ENCODE results near the gene IL6R. TPM values are rescaled to one million over a fixed set of nuclear protein-coding genes. Genes with fewer than 3 reads are reported as not detected.

IL6R gene
- total and polyA plus RNA-seq, 8 donors = 4.5 to 65.3 (median 5.7) TPM

DNA sequence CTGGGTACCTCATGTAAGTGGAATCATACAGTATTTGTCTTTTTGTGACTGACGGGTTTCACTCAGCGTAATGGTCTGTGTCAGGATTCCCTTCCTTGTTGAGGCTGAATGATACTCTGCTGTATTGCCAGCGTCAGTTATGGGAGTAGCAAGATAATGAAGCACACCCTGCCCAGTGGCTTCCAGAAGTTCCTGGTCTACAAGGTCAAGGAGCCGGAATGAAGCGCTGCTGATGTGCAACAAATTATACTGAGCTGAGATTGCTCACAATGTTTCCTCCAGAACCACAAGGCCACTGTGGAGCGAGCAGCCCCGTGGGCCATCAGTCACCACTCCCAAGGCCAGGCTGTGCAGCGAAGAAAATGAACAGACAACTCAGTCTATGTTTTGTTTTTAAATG is 72.9 kb downstream of the IL6R start:
- no peak overlapping the region for H3K27ac ChIP-seq
- no peak overlapping the region for H3K4me3 ChIP-seq
- H3K27me3 ChIP-seq = no peaks in the 10 kb centered on the region
- TF ChIP-seq, protein P1, sequence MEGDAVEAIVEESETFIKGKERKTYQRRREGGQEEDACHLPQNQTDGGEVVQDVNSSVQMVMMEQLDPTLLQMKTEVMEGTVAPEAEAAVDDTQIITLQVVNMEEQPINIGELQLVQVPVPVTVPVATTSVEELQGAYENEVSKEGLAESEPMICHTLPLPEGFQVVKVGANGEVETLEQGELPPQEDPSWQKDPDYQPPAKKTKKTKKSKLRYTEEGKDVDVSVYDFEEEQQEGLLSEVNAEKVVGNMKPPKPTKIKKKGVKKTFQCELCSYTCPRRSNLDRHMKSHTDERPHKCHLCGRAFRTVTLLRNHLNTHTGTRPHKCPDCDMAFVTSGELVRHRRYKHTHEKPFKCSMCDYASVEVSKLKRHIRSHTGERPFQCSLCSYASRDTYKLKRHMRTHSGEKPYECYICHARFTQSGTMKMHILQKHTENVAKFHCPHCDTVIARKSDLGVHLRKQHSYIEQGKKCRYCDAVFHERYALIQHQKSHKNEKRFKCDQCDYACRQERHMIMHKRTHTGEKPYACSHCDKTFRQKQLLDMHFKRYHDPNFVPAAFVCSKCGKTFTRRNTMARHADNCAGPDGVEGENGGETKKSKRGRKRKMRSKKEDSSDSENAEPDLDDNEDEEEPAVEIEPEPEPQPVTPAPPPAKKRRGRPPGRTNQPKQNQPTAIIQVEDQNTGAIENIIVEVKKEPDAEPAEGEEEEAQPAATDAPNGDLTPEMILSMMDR (IDR thresholded peaks at IDR 0.05) = no peak
- DNase-seq = no peak
- H3K9me3 ChIP-seq = no peaks in the 10 kb centered on the region
- H3K36me3 ChIP-seq = no peaks in the 10 kb centered on the region
- ATAC-seq = no peak
- H3K4me1 ChIP-seq = peaks cover 8 to 44% of the 10 kb centered on the region in 2 donors
- intact Hi-C loops (cut with DNase I) = no loop called here

DNA sequence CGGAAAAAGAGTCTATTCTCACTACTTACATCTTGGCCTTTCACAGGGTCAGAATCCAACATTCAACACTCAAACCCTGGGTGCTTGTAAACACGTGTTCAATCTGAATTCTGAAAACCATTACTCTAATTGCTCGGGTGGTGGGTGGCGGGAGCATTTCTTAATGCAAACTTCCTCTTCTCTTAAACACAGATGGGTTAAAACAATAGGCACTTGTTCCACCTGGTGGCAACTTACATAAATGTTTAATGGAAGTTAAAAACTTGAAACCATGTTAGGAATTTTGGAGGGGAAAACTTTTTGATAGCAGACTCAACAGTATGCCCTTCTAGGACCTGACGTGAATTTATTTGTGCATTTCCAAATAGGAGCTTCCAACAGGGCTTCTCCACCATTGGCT is 73.5 kb downstream of the IL6R start:
- Histone ChIP-seq H3K4me1 (peaks cover 8 to 44% of the 10 kb centered on the region in 2 donors), H3K36me3 (peaks cover 0 to 1% of the 10 kb centered on the region in 2 donors), H3K27ac (no peak overlapping the region), H3K4me3 (no peak overlapping the region), H3K27me3 (no peaks in the 10 kb centered on the region), H3K9me3 (no peaks in the 10 kb centered on the region)
- intact Hi-C loops (cut with DNase I) = no loop called here
- TF ChIP-seq, protein P1 (IDR thresholded peaks at IDR 0.05) = no peak
- ATAC-seq = no peak
- no peak for DNase-seq

- DNase-seq = peak in 2 of 4 donors; percentile 85 to 89
- H3K27ac ChIP-seq = no peak overlapping the region
- H3K4me1 ChIP-seq = peaks cover 13 to 46% of the 10 kb centered on the region in 2 donors
- H3K36me3 ChIP-seq = peaks cover 0 to 7% of the 10 kb centered on the region in 2 donors
- TF ChIP-seq, protein P1 (IDR thresholded peaks at IDR 0.05) = peak; percentile 85 to 92
- peak; percentile 85 for ATAC-seq
- H3K27me3 ChIP-seq = no peaks in the 10 kb centered on the region
- no peak overlapping the region for H3K4me3 ChIP-seq
- no peaks in the 10 kb centered on the region for H3K9me3 ChIP-seq
- intact Hi-C loops (cut with DNase I) = loop anchor here (5.0 to 10.0 kb wide), 2 partner anchors 65 to 67 kb away; no protein-coding TSS in a partner anchor
Measured at GRCh38 chr1:154479764-154480421, 74.8 kb downstream of the IL6R start.

- no peaks in the 10 kb centered on the region for H3K27me3 ChIP-seq
- TF ChIP-seq, protein P1 (IDR thresholded peaks at IDR 0.05) = no peak
- ATAC-seq (no peak), DNase-seq (no peak)
- intact Hi-C loops (cut with DNase I) = loop anchor here (5.0 to 10.0 kb wide), 2 partner anchors 64 to 66 kb away; no protein-coding TSS in a partner anchor
- H3K36me3 ChIP-seq = peaks cover 0 to 7% of the 10 kb centered on the region in 2 donors
- no peak overlapping the region for H3K4me3 ChIP-seq
- peaks cover 19 to 50% of the 10 kb centered on the region in 2 donors for H3K4me1 ChIP-seq
- H3K9me3 ChIP-seq = no peaks in the 10 kb centered on the region
- no peak overlapping the region for H3K27ac ChIP-seq
Measured at GRCh38 chr1:154481053-154481452, 75.9 kb downstream of the IL6R start.

DNA sequence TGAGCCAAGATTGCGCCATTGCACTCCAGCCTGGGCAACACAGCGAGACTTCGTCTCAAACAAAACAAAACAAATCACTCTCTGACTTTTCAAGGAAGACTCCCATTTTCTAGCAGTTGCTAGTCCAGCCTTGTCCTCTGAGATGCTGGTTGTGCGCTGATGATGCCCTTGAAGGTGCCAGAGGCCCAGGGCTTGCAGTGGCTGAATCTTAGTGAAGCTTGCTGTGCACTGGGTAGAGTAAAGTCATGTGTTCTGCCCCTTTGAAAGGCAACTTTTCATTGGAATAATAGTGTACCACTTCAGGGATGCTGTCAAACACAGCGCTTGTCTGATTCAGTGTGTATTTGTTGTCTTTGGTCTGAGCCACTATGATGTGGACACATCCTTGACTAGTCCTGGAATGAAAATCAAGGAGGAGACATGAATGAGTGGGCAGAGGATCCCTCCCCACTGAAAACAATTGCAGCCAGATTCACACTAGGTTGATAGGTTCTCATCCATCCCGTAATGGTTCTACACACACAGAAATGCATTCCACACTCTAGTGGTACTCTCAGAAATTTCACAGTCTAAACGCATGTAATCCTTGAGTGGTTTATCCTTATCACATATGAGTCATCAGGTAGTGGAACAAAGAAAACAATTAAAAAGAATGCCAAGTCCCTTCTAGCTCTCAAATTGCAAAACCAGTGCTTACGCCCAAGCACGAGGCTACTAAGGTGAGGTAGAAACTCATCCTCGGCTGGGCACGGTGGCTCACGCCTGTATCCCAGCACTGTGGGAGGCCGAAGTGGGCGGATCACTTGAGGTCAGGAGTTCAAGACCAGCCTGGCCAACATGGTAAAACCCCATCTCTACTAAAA is 79.0 kb downstream of the IL6R start:
- Histone ChIP-seq H3K36me3 (peaks cover 0 to 19% of the 10 kb centered on the region in 2 donors), H3K4me1 (peaks cover 20 to 52% of the 10 kb centered on the region in 2 donors), H3K4me3 (no peak overlapping the region), H3K27ac (peak overlapping the region; percentile 69 to 73), H3K27me3 (no peaks in the 10 kb centered on the region), H3K9me3 (no peaks in the 10 kb centered on the region)
- DNase-seq (peak in 2 of 4 donors; percentile 65 to 75), ATAC-seq (peak; percentile 82)
- intact Hi-C loops (cut with DNase I) = loop anchor here (5.0 to 10.0 kb wide), 2 partner anchors 61 to 63 kb away; no protein-coding TSS in a partner anchor
- TF ChIP-seq, protein P1 (IDR thresholded peaks at IDR 0.05) = no peak

Data from left lung (tissue), 10 donors.